GM23338 (cell line): ENCODE results near the gene RAB3GAP2. TPM values are rescaled to one million over a fixed set of nuclear protein-coding genes. Genes with fewer than 3 reads are reported as not detected.

Experiments used
- ATAC-seq: fragments of 200-7000 bp; cut with Tn5 transposase; 3 replicates; pipeline ENCODE4 v1.9.1; 2020
- DNase-seq: peaks from one replicate; pipeline ENCODE4 v3.0.0-alpha.2; 2015; ENCODE audit warnings: low spot score
- H2AFZ ChIP-seq: fragments of 200-600 bp; sonication (generic); 2 replicates; pipeline ENCODE4 v1.8.0; 2016; ENCODE audit warnings: antibody characterized with exemption, mild to moderate bottlenecking, moderate library complexity
- H3F3A ChIP-seq: fragments of 200-600 bp; sonication (generic); replicated peaks from 2 replicates; pipeline ENCODE4 v1.8.0; 2017; ENCODE audit warnings: antibody characterized with exemption, mixed run types, low read depth
- H3K27ac ChIP-seq: fragments of 200-600 bp; sonication (generic); 2 replicates; pipeline ENCODE4 v1.6.1; 2016; ENCODE audit warnings: low read depth
- H3K27me3 ChIP-seq: fragments of 200-600 bp; sonication (generic); 2 replicates; pipeline ENCODE4 v1.8.0; 2016; ENCODE audit warnings: mild to moderate bottlenecking, mixed run types, moderate library complexity; ENCODE audit not compliant: insufficient read depth
- H3K36me3 ChIP-seq: fragments of 200-600 bp; sonication (generic); 2 replicates; pipeline ENCODE4 v1.8.0; 2016; ENCODE audit warnings: mild to moderate bottlenecking; ENCODE audit not compliant: insufficient read depth
- H3K4me1 ChIP-seq: fragments of 200-600 bp; sonication (generic); 2 replicates; pipeline ENCODE4 v1.8.0; 2016; ENCODE audit warnings: mild to moderate bottlenecking, moderate library complexity; ENCODE audit not compliant: insufficient read depth
- H3K4me2 ChIP-seq: fragments of 200-600 bp; sonication (generic); 2 replicates; pipeline ENCODE4 v1.7.1; 2017; ENCODE audit warnings: mixed run types
- H3K4me3 ChIP-seq: fragments of 200-600 bp; sonication (generic); 2 replicates; pipeline ENCODE4 v1.6.1; 2016; ENCODE audit warnings: mixed run types
- H3K79me2 ChIP-seq: fragments of 200-600 bp; sonication (generic); replicated peaks from 2 replicates; pipeline ENCODE4 v1.8.0; 2017; ENCODE audit warnings: mild to moderate bottlenecking; ENCODE audit not compliant: insufficient read depth
- H3K9me2 ChIP-seq: fragments of 200-600 bp; sonication (generic); 2 replicates; pipeline ENCODE4 v1.8.0; 2017; ENCODE audit not compliant: insufficient read depth
- H4K20me1 ChIP-seq: fragments of 200-600 bp; sonication (generic); replicated peaks from 2 replicates; pipeline ENCODE4 v1.8.0; 2017; ENCODE audit warnings: mild to moderate bottlenecking; ENCODE audit not compliant: insufficient read depth
- H3K27ac Mint-ChIP-seq: 2 replicates; pipeline ENCODE4 v1.8.0; 2020; ENCODE audit warnings: inconsistent platforms, mild to moderate bottlenecking, moderate library complexity, mixed read lengths
- H3K27me3 Mint-ChIP-seq: 3 replicates; pipeline ENCODE4 v1.8.0; 2022; ENCODE audit warnings: low read depth, mild to moderate bottlenecking, moderate library complexity, mixed read lengths, inconsistent platforms; ENCODE audit not compliant: insufficient read depth, poor library complexity
- H3K36me3 Mint-ChIP-seq: 3 replicates; pipeline ENCODE4 v1.8.0; 2021; ENCODE audit warnings: low read depth, mild to moderate bottlenecking, inconsistent platforms, moderate library complexity, mixed read lengths
- H3K4me1 Mint-ChIP-seq: 3 replicates; pipeline ENCODE4 v1.8.0; 2020; ENCODE audit warnings: mild to moderate bottlenecking, inconsistent platforms, mixed read lengths
- H3K4me3 Mint-ChIP-seq: 3 replicates; pipeline ENCODE4 v1.8.0; 2021; ENCODE audit warnings: moderate library complexity, mild to moderate bottlenecking, inconsistent platforms, mixed read lengths
- H3K9me3 Mint-ChIP-seq: 3 replicates; pipeline ENCODE4 v1.8.0; 2020; ENCODE audit warnings: moderate library complexity, mild to moderate bottlenecking, inconsistent platforms, mixed read lengths
- CTCF ChIP-seq, 2 experiments: fragments of 200-600 bp in 1 of 2; sonication (generic) in 1 of 2; conservative IDR thresholded peaks; 2 replicates each; pipeline versions ENCODE4 v1.5.1 to v1.6.1; 2016 to 2017; ENCODE audit warnings: antibody characterized with exemption in 2 of 2, low read depth in 2 of 2, mild to moderate bottlenecking in 2 of 2, moderate library complexity in 1 of 2
- ETS1 ChIP-seq: IDR thresholded peaks from 2 replicates; pipeline ENCODE4 v1.6.1; 2016; ENCODE audit warnings: antibody characterized with exemption
- EZH2 ChIP-seq: fragments of 200-600 bp; sonication (generic); IDR thresholded peaks from one replicate; pipeline ENCODE4 v1.8.0; 2017; ENCODE audit warnings: antibody characterized with exemption, mild to moderate bottlenecking, low read depth; ENCODE audit not compliant: unreplicated experiment
- EZH2phosphoT487 ChIP-seq: fragments of 200-600 bp; sonication (generic); IDR thresholded peaks from one replicate; pipeline ENCODE4 v1.8.1; 2018; ENCODE audit warnings: antibody characterized with exemption; ENCODE audit not compliant: unreplicated experiment
- JUNB ChIP-seq: IDR thresholded peaks from one replicate; pipeline ENCODE4 v1.6.1; 2016; ENCODE audit warnings: antibody characterized with exemption; ENCODE audit not compliant: unreplicated experiment
- NANOG ChIP-seq: IDR thresholded peaks from 2 replicates; pipeline ENCODE4 v1.6.1; 2016; ENCODE audit warnings: antibody characterized with exemption, borderline replicate concordance
- POLR2AphosphoS5 ChIP-seq: IDR thresholded peaks from 2 replicates; pipeline ENCODE4 v1.6.1; 2016; ENCODE audit warnings: antibody characterized with exemption, low read depth
- ZNF114 ChIP-seq: fragments of 250-450 bp; sonication (Bioruptor Pico); IDR thresholded peaks from 2 replicates; pipeline ENCODE4 v1.5.0; 2020; ENCODE audit warnings: mild to moderate bottlenecking, moderate library complexity
- ZNF331 ChIP-seq: fragments of 250-450 bp; sonication (Bioruptor Pico); IDR thresholded peaks from 2 replicates; pipeline ENCODE4 v1.5.0; 2020; ENCODE audit warnings: low read depth, mild to moderate bottlenecking, moderate library complexity
- ZNF462 ChIP-seq: fragments of 250-450 bp; sonication (Bioruptor Pico); IDR thresholded peaks from 2 replicates; pipeline ENCODE4 v1.5.0; 2020; ENCODE audit warnings: mild to moderate bottlenecking, moderate library complexity
- polyA plus RNA-seq: library from polyadenylated mRNA; unstranded; fragments of >200 nt; fragmentation: Nextera tagmentation; extraction: Ambion mirVana; gene quantifications from 2 replicates; pipeline ENCODE4 v1.2.1, GENCODE V29; 2016
- total RNA-seq: library from RNA; depleted of rRNA; stranded (reverse); fragments of >200 nt; shearing (Covaris generic); gene quantifications from 2 replicates; pipeline ENCODE4 v1.2.3, GENCODE V29; 2014

The RAB3GAP2 gene
- total and polyA plus RNA-seq, 2 experiments from 2014 or later = 19.4 to 44.6 TPM

GRCh38 chr1:220182111-220182510 is 90.1 kb downstream of the RAB3GAP2 start:
- Histone ChIP-seq H3K4me1 (no peaks in the 10 kb centered on the region), H3K4me2 (no peak overlapping the region), H3K4me3 (no peak overlapping the region), H3K27ac (no peak overlapping the region), H3K9me2 (no peaks in the 10 kb centered on the region), H4K20me1 (no peaks in the 10 kb centered on the region), H3K79me2 (no peaks in the 10 kb centered on the region; the same call in 1 of the 2 replicates), H3K27me3 (no peaks in the 10 kb centered on the region), H2AFZ (no peak overlapping the region), H3K36me3 (peaks cover 5% of the 10 kb centered on the region; the same call in 1 of the 2 replicates), H3F3A (no peaks in the 10 kb centered on the region)
- no peak for ATAC-seq
- no peak overlapping the region for H3K4me3 Mint-ChIP-seq
- no peaks in the 10 kb centered on the region for H3K27me3 Mint-ChIP-seq
- H3K4me1 Mint-ChIP-seq = no peaks in the 10 kb centered on the region
- TF ChIP-seq POLR2AphosphoS5 (no peak), ZNF331 (CRISPR knock-in tag) (no peak)
- no peaks in the 10 kb centered on the region for H3K9me3 Mint-ChIP-seq
- H3K36me3 Mint-ChIP-seq = peaks cover 41% of the 10 kb centered on the region
- DNase-seq = no peak
- H3K27ac Mint-ChIP-seq = no peak overlapping the region

- H3K27me3 Mint-ChIP-seq = peaks cover 2% of the 10 kb centered on the region
- H2AFZ ChIP-seq = no peak overlapping the region
- no peak overlapping the region for H3K27ac ChIP-seq
- H3K9me3 Mint-ChIP-seq = no peaks in the 10 kb centered on the region
- ATAC-seq (no peak), DNase-seq (no peak)
- no peaks in the 10 kb centered on the region for H4K20me1 ChIP-seq
- H3K4me3 Mint-ChIP-seq = no peak overlapping the region
- peak overlapping the region; percentile 63; the same call in 1 of the 2 replicates for H3K27ac Mint-ChIP-seq
- no peaks in the 10 kb centered on the region for H3K4me1 ChIP-seq
- no peaks in the 10 kb centered on the region for H3F3A ChIP-seq
- no peak overlapping the region for H3K4me3 ChIP-seq
- no peaks in the 10 kb centered on the region for H3K4me1 Mint-ChIP-seq
- H3K36me3 ChIP-seq = peaks cover 5% of the 10 kb centered on the region
- H3K27me3 ChIP-seq = no peaks in the 10 kb centered on the region
- H3K79me2 ChIP-seq = no peaks in the 10 kb centered on the region; the same call in 1 of the 2 replicates
- peaks cover 49% of the 10 kb centered on the region for H3K36me3 Mint-ChIP-seq
- no peak overlapping the region for H3K4me2 ChIP-seq
- H3K9me2 ChIP-seq = no peaks in the 10 kb centered on the region
- TF ChIP-seq ZNF114 (CRISPR knock-in tag) = no peak
- TF ChIP-seq NANOG = no peak
- TF ChIP-seq POLR2AphosphoS5 = no peak
- TF ChIP-seq EZH2phosphoT487 = no peak
- TF ChIP-seq ZNF331 (CRISPR knock-in tag) = no peak
- TF ChIP-seq JUNB = no peak
- TF ChIP-seq ETS1 = no peak
- TF ChIP-seq CTCF (conservative IDR thresholded peaks at IDR 0.05; ENCODE audit: low read depth in 2 of 2) = no peak
- TF ChIP-seq ZNF462 (CRISPR knock-in tag) = no peak
- TF ChIP-seq EZH2 = no peak
Observed at GRCh38 chr1:220176540-220176939, 95.7 kb downstream of the RAB3GAP2 start.
